Mesothelial cell of epicardium (in vitro differentiated cells): ENCODE results near the gene LDAH. TPM values are rescaled to one million over a fixed set of nuclear protein-coding genes. Genes with fewer than 3 reads are reported as not detected.

Source experiments
- DNase-seq, 2 experiments: peaks; one replicate each; pipeline ENCODE4 v3.0.0; 2021; ENCODE audit warnings: low spot score in 2 of 2; ENCODE audit not compliant: unreplicated experiment in 2 of 2
- H3K27ac Mint-ChIP-seq: 2 replicates; pipeline ENCODE4 v1.8.0; 2021; ENCODE audit warnings: mixed read lengths
- H3K27me3 Mint-ChIP-seq: 2 replicates; pipeline ENCODE4 v1.8.0; 2021; ENCODE audit warnings: low read depth, mixed read lengths
- H3K36me3 Mint-ChIP-seq: 2 replicates; pipeline ENCODE4 v1.8.0; 2021; ENCODE audit warnings: mixed read lengths
- H3K4me1 Mint-ChIP-seq: 2 replicates; pipeline ENCODE4 v1.8.0; 2021; ENCODE audit warnings: mixed read lengths
- H3K4me3 Mint-ChIP-seq: 2 replicates; pipeline ENCODE4 v1.8.0; 2021; ENCODE audit warnings: mild to moderate bottlenecking, moderate library complexity, mixed read lengths
- H3K9me3 Mint-ChIP-seq: 2 replicates; pipeline ENCODE4 v1.8.0; 2021; ENCODE audit warnings: mixed read lengths
- total RNA-seq: library from RNA; stranded (reverse); gene quantifications from 3 replicates; pipeline ENCODE4 v1.2.1, GENCODE V29; 2021
- TF ChIP-seq, protein P1 (sequence below): fragments of 200-600 bp; sonication (generic); IDR thresholded peaks from one replicate; pipeline ENCODE4 v1.5.0; 2021; ENCODE audit warnings: antibody characterized with exemption; ENCODE audit not compliant: unreplicated experiment

LDAH gene
- total RNA-seq, 1 donor from 2014 or later = 28.9 TPM

DNA sequence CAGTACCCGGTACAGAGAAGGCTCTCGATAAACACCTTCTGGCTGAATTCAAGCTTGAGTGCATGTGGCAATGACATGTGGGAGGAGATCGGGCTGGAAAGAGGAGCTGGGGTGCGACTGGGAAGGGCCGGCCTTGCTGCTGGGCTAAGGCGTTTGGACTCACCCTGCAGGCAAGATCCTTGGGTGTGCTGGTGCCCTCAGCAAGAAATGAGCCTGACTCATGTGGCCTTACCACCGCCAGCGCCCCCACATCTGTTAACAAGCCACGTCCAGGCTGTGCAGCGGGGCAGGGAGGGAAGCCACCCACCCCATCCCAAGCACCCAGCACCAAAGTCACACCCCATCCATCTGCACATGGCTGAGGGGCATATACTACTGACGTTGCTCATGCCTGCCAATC, 173.3 kb downstream of the LDAH start:
- TF ChIP-seq, protein P1, sequence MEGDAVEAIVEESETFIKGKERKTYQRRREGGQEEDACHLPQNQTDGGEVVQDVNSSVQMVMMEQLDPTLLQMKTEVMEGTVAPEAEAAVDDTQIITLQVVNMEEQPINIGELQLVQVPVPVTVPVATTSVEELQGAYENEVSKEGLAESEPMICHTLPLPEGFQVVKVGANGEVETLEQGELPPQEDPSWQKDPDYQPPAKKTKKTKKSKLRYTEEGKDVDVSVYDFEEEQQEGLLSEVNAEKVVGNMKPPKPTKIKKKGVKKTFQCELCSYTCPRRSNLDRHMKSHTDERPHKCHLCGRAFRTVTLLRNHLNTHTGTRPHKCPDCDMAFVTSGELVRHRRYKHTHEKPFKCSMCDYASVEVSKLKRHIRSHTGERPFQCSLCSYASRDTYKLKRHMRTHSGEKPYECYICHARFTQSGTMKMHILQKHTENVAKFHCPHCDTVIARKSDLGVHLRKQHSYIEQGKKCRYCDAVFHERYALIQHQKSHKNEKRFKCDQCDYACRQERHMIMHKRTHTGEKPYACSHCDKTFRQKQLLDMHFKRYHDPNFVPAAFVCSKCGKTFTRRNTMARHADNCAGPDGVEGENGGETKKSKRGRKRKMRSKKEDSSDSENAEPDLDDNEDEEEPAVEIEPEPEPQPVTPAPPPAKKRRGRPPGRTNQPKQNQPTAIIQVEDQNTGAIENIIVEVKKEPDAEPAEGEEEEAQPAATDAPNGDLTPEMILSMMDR = no peak
- Mint-ChIP-seq H3K4me1 (peaks cover 11% of the 10 kb centered on the region), H3K27ac (no peak overlapping the region), H3K36me3 (no peaks in the 10 kb centered on the region), H3K9me3 (no peaks in the 10 kb centered on the region), H3K4me3 (peak overlapping the region; percentile 76), H3K27me3 (peaks cover 3% of the 10 kb centered on the region)
- DNase-seq = no peak

DNA sequence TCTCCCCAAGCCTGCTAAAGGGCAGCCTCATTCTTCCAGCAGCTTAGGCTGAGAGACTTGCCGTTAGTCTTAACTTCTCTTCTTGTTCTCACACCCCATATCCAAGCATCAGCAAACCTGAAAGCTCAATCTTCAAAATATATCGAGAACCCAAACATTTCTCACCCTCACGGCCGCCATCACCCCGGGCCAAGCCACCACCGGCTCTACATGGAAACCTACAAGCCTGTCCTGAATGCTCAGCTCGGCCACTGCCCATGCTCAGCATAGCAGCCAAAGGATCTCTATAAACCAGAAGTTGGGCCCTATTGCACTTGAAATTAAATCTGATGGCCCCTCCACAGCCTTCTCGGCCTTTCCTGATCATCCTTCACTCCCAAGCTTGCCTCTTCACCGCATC, 174.1 kb downstream of the LDAH start:
- TF ChIP-seq, protein P1 = no peak
- Mint-ChIP-seq H3K27ac (no peak overlapping the region), H3K9me3 (no peaks in the 10 kb centered on the region), H3K4me1 (peaks cover 11% of the 10 kb centered on the region), H3K36me3 (no peaks in the 10 kb centered on the region), H3K27me3 (no peaks in the 10 kb centered on the region), H3K4me3 (no peak overlapping the region)
- no peak for DNase-seq

DNA sequence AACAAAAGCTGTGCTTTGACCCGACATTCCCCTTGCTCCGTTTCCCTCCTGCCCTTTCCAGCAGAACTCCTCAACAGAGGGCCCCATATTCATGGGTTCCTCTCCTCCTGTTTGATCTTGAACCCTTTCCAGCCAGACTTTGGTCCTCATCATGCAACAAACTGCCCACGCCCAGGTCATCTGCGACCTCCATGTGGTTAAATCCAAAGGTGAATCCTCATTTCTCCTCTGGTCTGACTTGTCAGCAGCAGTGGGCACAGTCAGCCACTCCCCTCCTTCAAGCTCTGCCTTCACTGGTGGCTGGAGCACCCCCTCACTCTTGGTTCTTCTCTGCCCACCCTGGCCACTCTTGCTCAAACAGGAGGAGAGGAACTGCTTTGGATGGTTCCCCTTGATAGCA, 174.7 kb downstream of the LDAH start:
- Mint-ChIP-seq H3K4me1 (peaks cover 11% of the 10 kb centered on the region), H3K4me3 (no peak overlapping the region), H3K9me3 (no peaks in the 10 kb centered on the region), H3K36me3 (no peaks in the 10 kb centered on the region), H3K27ac (no peak overlapping the region), H3K27me3 (no peaks in the 10 kb centered on the region)
- DNase-seq = no peak
- TF ChIP-seq, protein P1 = no peak

DNA sequence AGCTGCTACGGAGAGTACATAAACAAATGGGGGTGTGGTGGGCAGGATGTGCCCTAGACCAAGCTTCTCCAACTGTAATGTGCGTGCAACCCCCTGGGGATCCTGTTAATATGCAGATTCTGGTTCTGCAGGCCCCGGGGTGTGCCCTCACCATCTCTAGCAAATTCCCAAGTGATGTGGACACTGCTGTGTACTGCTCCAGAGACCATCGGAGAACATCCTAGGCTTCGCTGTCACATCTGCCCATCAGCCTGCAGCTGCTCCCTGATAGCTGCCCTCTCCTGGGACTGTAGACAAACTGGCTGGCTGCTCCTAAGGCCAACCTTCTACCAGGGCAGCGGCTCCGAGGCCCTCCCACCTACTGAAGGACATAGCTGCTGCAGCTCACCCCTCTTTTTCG, 175.2 kb downstream of the LDAH start:
- H3K9me3 Mint-ChIP-seq = no peaks in the 10 kb centered on the region
- TF ChIP-seq, protein P1 = no peak
- peaks cover 11% of the 10 kb centered on the region for H3K4me1 Mint-ChIP-seq
- H3K36me3 Mint-ChIP-seq = no peaks in the 10 kb centered on the region
- H3K4me3 Mint-ChIP-seq = no peak overlapping the region
- H3K27ac Mint-ChIP-seq = no peak overlapping the region
- no peaks in the 10 kb centered on the region for H3K27me3 Mint-ChIP-seq
- DNase-seq = no peak

DNA sequence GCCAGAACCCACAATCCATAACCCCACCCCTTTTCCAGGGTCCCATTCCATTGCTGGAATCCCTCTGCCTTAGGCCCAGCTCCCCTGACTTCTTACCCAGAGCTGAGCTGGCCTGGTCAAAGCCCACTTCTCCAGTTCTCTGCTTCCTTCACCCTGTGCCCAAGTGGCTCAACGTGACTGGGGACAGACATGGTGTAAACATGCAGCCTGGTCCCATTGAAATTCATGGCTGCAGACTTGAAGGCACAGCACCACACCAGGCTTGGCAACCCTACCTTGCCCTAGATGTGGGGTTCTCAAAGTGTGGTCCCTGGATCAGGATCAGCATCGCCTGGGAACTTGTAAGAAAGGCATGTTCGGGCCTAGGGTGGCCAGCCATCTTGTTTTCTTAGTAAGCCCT, 175.7 kb downstream of the LDAH start:
- Mint-ChIP-seq H3K27ac (no peak overlapping the region), H3K27me3 (no peaks in the 10 kb centered on the region), H3K4me3 (no peak overlapping the region), H3K4me1 (peaks cover 12% of the 10 kb centered on the region), H3K9me3 (no peaks in the 10 kb centered on the region), H3K36me3 (no peaks in the 10 kb centered on the region)
- DNase-seq = no peak
- TF ChIP-seq, protein P1 = no peak

DNA sequence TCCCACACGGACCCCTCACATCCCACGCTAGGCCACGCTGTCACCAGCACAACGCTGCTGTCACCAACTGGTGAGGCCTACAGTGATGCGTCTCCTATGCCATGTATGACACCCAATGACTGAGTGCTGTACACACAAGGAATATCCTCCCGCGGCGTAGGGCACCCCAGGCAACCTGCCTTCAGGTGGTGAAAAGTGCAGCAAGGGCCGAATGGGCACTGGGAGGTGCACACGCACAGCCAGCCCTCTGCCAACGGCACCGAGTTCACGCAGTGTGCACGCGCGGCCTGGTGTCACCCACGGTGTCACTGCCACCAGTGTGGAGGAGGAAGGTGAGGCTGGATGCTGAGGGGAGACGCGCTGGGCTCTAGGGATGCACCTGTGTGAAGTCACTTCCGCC, 176.5 kb downstream of the LDAH start:
- Mint-ChIP-seq H3K4me1 (peaks cover 10% of the 10 kb centered on the region), H3K27ac (no peak overlapping the region), H3K4me3 (no peak overlapping the region), H3K27me3 (no peaks in the 10 kb centered on the region), H3K36me3 (no peaks in the 10 kb centered on the region), H3K9me3 (no peaks in the 10 kb centered on the region)
- DNase-seq = no peak
- TF ChIP-seq, protein P1 = no peak
